ENCODE measurements around the gene KCNQ1.

GRCh38 chr11:2577991-2578928 lies 133.5 kb downstream of the KCNQ1 start:
- TF ChIP-seq CTCF (IDR thresholded peaks at IDR 0.05; ENCODE audit: insufficient read depth, low read length, poor library complexity, severe bottlenecking) (no peak), EZH2phosphoT487 (conservative IDR thresholded peaks at IDR 0.05; ENCODE audit: low read length) (no peak)
